Measurements from ENCODE around the gene ENDOV. TPM values are rescaled to one million over a fixed set of nuclear protein-coding genes. Genes with fewer than 3 reads are reported as not detected.

ENDOV gene
- total RNA-seq, 1 donor from 2014 or later = 11.8 TPM

DNA sequence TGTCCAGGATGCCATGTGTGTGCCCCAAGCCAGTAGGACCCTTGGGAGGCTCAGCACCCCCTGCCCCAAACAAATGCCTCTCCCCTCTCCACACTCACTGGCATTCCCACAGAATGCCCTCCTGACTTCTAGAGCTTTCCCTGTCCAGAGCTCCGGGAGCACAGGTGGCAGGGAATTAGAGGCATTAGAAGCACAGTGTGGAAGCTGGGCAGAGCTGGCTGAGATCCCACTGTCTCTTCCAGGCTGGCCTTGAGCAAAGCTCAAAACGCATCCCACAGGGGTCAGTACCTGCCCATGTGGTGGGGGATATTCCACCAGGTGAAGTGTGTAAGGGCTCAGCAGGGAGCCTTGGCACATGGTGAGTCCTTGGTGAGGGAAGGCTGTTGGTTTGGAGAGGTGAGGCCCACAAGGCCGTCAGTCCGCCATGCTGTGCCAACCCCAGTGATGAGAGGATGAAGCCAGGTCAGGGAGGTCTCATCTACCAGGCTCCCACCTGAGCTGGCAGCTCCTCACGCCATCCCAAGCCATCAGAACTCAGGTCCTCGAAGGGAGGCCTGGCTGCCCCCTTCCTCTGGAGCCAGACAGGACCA lies 18.1 kb downstream of the ENDOV start:
- TF ChIP-seq POLR2AphosphoS5 (IDR thresholded peaks at IDR 0.05; ENCODE audit: insufficient read depth in 1 of 2, low read depth in 1 of 2) (no peak), POLR2A (IDR thresholded peaks at IDR 0.05) (no peak)
- TF ChIP-seq, protein P1, sequence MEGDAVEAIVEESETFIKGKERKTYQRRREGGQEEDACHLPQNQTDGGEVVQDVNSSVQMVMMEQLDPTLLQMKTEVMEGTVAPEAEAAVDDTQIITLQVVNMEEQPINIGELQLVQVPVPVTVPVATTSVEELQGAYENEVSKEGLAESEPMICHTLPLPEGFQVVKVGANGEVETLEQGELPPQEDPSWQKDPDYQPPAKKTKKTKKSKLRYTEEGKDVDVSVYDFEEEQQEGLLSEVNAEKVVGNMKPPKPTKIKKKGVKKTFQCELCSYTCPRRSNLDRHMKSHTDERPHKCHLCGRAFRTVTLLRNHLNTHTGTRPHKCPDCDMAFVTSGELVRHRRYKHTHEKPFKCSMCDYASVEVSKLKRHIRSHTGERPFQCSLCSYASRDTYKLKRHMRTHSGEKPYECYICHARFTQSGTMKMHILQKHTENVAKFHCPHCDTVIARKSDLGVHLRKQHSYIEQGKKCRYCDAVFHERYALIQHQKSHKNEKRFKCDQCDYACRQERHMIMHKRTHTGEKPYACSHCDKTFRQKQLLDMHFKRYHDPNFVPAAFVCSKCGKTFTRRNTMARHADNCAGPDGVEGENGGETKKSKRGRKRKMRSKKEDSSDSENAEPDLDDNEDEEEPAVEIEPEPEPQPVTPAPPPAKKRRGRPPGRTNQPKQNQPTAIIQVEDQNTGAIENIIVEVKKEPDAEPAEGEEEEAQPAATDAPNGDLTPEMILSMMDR (IDR thresholded peaks at IDR 0.05) = no peak
- H3K27ac ChIP-seq = no peak overlapping the region
- no peaks in the 10 kb centered on the region for H3K4me1 ChIP-seq
- intact Hi-C loops (cut with DNase I) = no loop called here
- DNase-seq (ENCODE audit: extremely low spot score in 2 of 2) = no peak
- H3K9me3 ChIP-seq = no peaks in the 10 kb centered on the region
- no peaks in the 10 kb centered on the region for H3K36me3 ChIP-seq
- no peaks in the 10 kb centered on the region for H3K27me3 ChIP-seq
- H3K4me3 ChIP-seq = no peak overlapping the region

DNA sequence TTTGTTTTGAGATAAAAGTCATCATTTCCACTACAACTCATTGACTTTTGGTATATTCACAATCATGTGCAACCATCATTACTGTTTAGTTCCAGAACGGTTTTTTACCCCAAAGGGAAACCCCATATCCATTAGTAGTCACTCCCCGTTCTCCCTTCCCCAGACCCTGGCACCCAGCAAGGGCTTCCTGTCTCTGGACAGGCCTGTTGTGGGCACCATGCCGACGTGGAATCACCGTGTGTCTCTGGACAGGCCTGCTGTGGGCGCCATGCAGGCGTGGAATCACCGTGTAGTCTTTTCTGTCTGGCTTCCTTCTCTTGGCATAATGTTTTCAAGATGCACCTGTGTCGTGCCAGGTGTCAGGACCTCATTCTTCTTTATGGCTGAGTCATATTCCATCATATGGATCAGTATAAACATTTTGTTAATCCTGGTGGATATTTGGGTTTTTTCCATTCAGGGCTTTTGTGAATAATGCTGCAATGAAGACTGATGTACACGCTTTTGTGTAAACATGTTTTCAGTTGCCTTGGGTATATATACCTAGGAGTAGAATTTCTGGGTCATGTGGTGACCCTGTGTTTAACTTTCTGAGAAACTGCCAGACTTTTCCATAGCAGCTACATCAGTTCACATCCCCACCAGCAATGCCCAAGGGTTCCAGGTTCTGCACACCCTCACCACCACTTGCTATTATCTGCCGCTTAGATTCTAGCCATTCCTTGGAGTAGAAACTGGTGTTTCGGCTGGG lies 19.1 kb downstream of the ENDOV start:
- Histone ChIP-seq H3K27me3 (no peaks in the 10 kb centered on the region), H3K36me3 (no peaks in the 10 kb centered on the region), H3K4me1 (no peaks in the 10 kb centered on the region), H3K9me3 (no peaks in the 10 kb centered on the region), H3K27ac (no peak overlapping the region), H3K4me3 (no peak overlapping the region)
- DNase-seq (ENCODE audit: extremely low spot score in 2 of 2) = no peak
- intact Hi-C loops (cut with DNase I) = no loop called here
- TF ChIP-seq, protein P1 (IDR thresholded peaks at IDR 0.05) = no peak
- TF ChIP-seq POLR2A (IDR thresholded peaks at IDR 0.05) (no peak), POLR2AphosphoS5 (IDR thresholded peaks at IDR 0.05; ENCODE audit: insufficient read depth in 1 of 2, low read depth in 1 of 2) (no peak)

- Histone ChIP-seq H3K9me3 (no peaks in the 10 kb centered on the region), H3K36me3 (no peaks in the 10 kb centered on the region), H3K27ac (no peak overlapping the region), H3K4me1 (no peaks in the 10 kb centered on the region), H3K4me3 (no peak overlapping the region), H3K27me3 (no peaks in the 10 kb centered on the region)
- DNase-seq (ENCODE audit: extremely low spot score in 2 of 2) = no peak
- intact Hi-C loops (cut with DNase I) = no loop called here
- TF ChIP-seq POLR2AphosphoS5 (IDR thresholded peaks at IDR 0.05; ENCODE audit: insufficient read depth in 1 of 2, low read depth in 1 of 2) (no peak), POLR2A (IDR thresholded peaks at IDR 0.05) (no peak)
- TF ChIP-seq, protein P1 (IDR thresholded peaks at IDR 0.05) = no peak
Measured at GRCh38 chr17:80437532-80437931, 22.6 kb downstream of the ENDOV start.

GRCh38 chr17:80438806-80439205 lies 23.8 kb downstream of the ENDOV start:
- H3K36me3 ChIP-seq = no peaks in the 10 kb centered on the region
- no peak overlapping the region for H3K4me3 ChIP-seq
- H3K9me3 ChIP-seq = no peaks in the 10 kb centered on the region
- no peaks in the 10 kb centered on the region for H3K4me1 ChIP-seq
- no peak for DNase-seq (ENCODE audit: extremely low spot score in 2 of 2)
- TF ChIP-seq, protein P1 (IDR thresholded peaks at IDR 0.05) = no peak
- TF ChIP-seq POLR2A (IDR thresholded peaks at IDR 0.05) = no peak
- TF ChIP-seq POLR2AphosphoS5 (IDR thresholded peaks at IDR 0.05; ENCODE audit: insufficient read depth in 1 of 2, low read depth in 1 of 2) = no peak
- intact Hi-C loops (cut with DNase I) = no loop called here
- no peaks in the 10 kb centered on the region for H3K27me3 ChIP-seq
- H3K27ac ChIP-seq = no peak overlapping the region

- no peak overlapping the region for H3K27ac ChIP-seq
- H3K36me3 ChIP-seq = no peaks in the 10 kb centered on the region
- TF ChIP-seq POLR2AphosphoS5 (IDR thresholded peaks at IDR 0.05; ENCODE audit: insufficient read depth in 1 of 2, low read depth in 1 of 2) = no peak
- TF ChIP-seq, protein P1 (IDR thresholded peaks at IDR 0.05) = no peak
- TF ChIP-seq POLR2A (IDR thresholded peaks at IDR 0.05) = no peak
- H3K4me3 ChIP-seq = no peak overlapping the region
- no peaks in the 10 kb centered on the region for H3K4me1 ChIP-seq
- intact Hi-C loops (cut with DNase I) = no loop called here
- no peaks in the 10 kb centered on the region for H3K27me3 ChIP-seq
- DNase-seq (ENCODE audit: extremely low spot score in 2 of 2) = no peak
- no peaks in the 10 kb centered on the region for H3K9me3 ChIP-seq
Measured at GRCh38 chr17:80439499-80439898, 24.5 kb downstream of the ENDOV start.
